HS-5 (cell line): Measurements from ENCODE around the gene TAMALIN.

Experiments
- DNase-seq: peaks from one replicate; pipeline ENCODE4 v3.0.0-alpha.2; 2012; ENCODE audit warnings: low read depth

Gene TAMALIN

GRCh38 chr12:52014567-52015530 lies 8.1 kb downstream of the TAMALIN start:
- DNase-seq, result no peak

GRCh38 chr12:52015532-52016041 lies 8.8 kb downstream of the TAMALIN start:
- DNase-seq, result no peak

GRCh38 chr12:52018433-52019112 lies 11.8 kb downstream of the TAMALIN start:
- DNase-seq, result no peak

GRCh38 chr12:52019113-52019770 lies 12.5 kb downstream of the TAMALIN start:
- no peak for DNase-seq

GRCh38 chr12:52020539-52021336 lies 14.0 kb downstream of the TAMALIN start:
- no peak for DNase-seq

- DNase-seq, result no peak
These were observed 16.1 kb downstream of the TAMALIN start for GRCh38 chr12:52022841-52023181.

- no peak for DNase-seq
These were observed 16.6 kb downstream of the TAMALIN start for GRCh38 chr12:52023182-52023975.

- DNase-seq, result no peak
These were observed 17.4 kb downstream of the TAMALIN start for GRCh38 chr12:52023976-52024688.

- no peak for DNase-seq
These were observed 18.1 kb downstream of the TAMALIN start for GRCh38 chr12:52024845-52025230.

- DNase-seq, result no peak
These were observed 19.5 kb downstream of the TAMALIN start for GRCh38 chr12:52026263-52026662.

GRCh38 chr12:52027085-52027843 lies 20.5 kb downstream of the TAMALIN start:
- DNase-seq, result no peak

- DNase-seq, result no peak
These were observed 22.9 kb downstream of the TAMALIN start for GRCh38 chr12:52029685-52030084.

GRCh38 chr12:52032446-52032803 lies 25.7 kb downstream of the TAMALIN start:
- no peak for DNase-seq

- peak; percentile 65 for DNase-seq
These were observed 26.2 kb downstream of the TAMALIN start for GRCh38 chr12:52032804-52033445.

GRCh38 chr12:52033446-52034140 lies 26.8 kb downstream of the TAMALIN start:
- no peak for DNase-seq

GRCh38 chr12:52035190-52035589 lies 28.4 kb downstream of the TAMALIN start:
- no peak for DNase-seq

- no peak for DNase-seq
These were observed 29.2 kb downstream of the TAMALIN start for GRCh38 chr12:52035926-52036325.

- no peak for DNase-seq
These were observed 29.9 kb downstream of the TAMALIN start for GRCh38 chr12:52036587-52037171.
